ENCODE results near the gene GUF1. TPM values are rescaled to one million over a fixed set of nuclear protein-coding genes. Genes with fewer than 3 reads are reported as not detected.

GUF1 gene
- total RNA-seq, 4 donors from 2014 or later = 14.8 to 22.2 (median 16.4) TPM

GRCh38 chr4:44652002-44652401 lies 26.2 kb upstream of the GUF1 start:
- no peak for TF ChIP-seq CTCF (IDR thresholded peaks at IDR 0.05; ENCODE audit: low read depth)

GRCh38 chr4:44660396-44660795 lies 17.8 kb upstream of the GUF1 start:
- TF ChIP-seq CTCF (IDR thresholded peaks at IDR 0.05; ENCODE audit: low read depth) = no peak

- TF ChIP-seq CTCF (IDR thresholded peaks at IDR 0.05; ENCODE audit: low read depth) = no peak
Measured at GRCh38 chr4:44661940-44662622, 16.1 kb upstream of the GUF1 start.

GRCh38 chr4:44662623-44663005 lies 15.6 kb upstream of the GUF1 start:
- TF ChIP-seq CTCF (IDR thresholded peaks at IDR 0.05; ENCODE audit: low read depth) = no peak

- no peak for TF ChIP-seq CTCF (IDR thresholded peaks at IDR 0.05; ENCODE audit: low read depth)
Measured at GRCh38 chr4:44663539-44664263, 14.5 kb upstream of the GUF1 start.

- no peak for TF ChIP-seq CTCF (IDR thresholded peaks at IDR 0.05; ENCODE audit: low read depth)
Measured at GRCh38 chr4:44668526-44668925, 9.7 kb upstream of the GUF1 start.

GRCh38 chr4:44670506-44671199 lies 7.6 kb upstream of the GUF1 start:
- no peak for TF ChIP-seq CTCF (IDR thresholded peaks at IDR 0.05; ENCODE audit: low read depth)
